ENCODE data around the gene CD96. TPM values are rescaled to one million over a fixed set of nuclear protein-coding genes. Genes with fewer than 3 reads are reported as not detected.

The CD96 gene
- total and polyA plus RNA-seq, 2 experiments from 2014 or later: 0.91 TPM; not detected in 1

DNA sequence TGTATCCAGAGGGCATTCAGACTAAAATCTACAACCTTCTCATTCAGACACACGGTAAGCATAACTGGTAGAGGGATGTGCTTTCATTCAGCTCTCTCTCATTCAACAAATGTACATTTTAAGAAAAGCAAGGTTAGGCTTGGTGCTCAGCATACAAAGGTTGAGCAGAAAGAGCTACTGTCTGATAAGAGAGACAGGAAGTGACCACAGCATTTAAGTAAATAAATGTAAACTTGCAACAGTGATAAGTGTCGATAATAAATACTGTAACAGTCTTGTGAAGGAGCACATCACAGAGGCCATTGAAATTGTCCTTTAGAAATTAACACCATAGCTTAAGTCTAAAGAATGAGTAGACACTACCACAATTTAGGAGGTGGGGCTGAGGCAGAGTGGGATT is 3.4 kb downstream of the CD96 start:
- H3K27me3 ChIP-seq (ENCODE audit: insufficient read depth): no peaks in the 10 kb centered on the region
- H3K79me2 ChIP-seq (replicated peaks; ENCODE audit: insufficient read depth): no peaks in the 10 kb centered on the region
- Mint-ChIP-seq H3K36me3 (ENCODE audit: low read depth) (no peaks in the 10 kb centered on the region), H3K27me3 (ENCODE audit: insufficient read depth, low read depth, poor library complexity) (peaks cover 2% of the 10 kb centered on the region), H3K4me1 (no peaks in the 10 kb centered on the region), H3K4me3 (no peak overlapping the region), H3K9me3 (no peaks in the 10 kb centered on the region), H3K27ac (no peak overlapping the region)
- H2AFZ ChIP-seq: no peak overlapping the region
- H3K4me2 ChIP-seq: no peak overlapping the region
- no peaks in the 10 kb centered on the region for H3K9me2 ChIP-seq (ENCODE audit: insufficient read depth)
- no peak overlapping the region for H3K4me3 ChIP-seq
- no peak overlapping the region for H3K27ac ChIP-seq (ENCODE audit: low read depth)
- peaks cover 17% of the 10 kb centered on the region for H3K4me1 ChIP-seq (ENCODE audit: insufficient read depth)
- H3F3A ChIP-seq (replicated peaks; ENCODE audit: low read depth): no peaks in the 10 kb centered on the region
- TF ChIP-seq EZH2phosphoT487 (IDR thresholded peaks at IDR 0.05; ENCODE audit: unreplicated experiment) (no peak), STAT1 (IDR thresholded peaks at IDR 0.05; ENCODE audit: unreplicated experiment) (no peak), CREB1 (CRISPR knock-in tag; IDR thresholded peaks at IDR 0.05; ENCODE audit: low read depth) (no peak), POLR2AphosphoS5 (IDR thresholded peaks at IDR 0.05; ENCODE audit: low read depth) (no peak), ZNF114 (CRISPR knock-in tag; IDR thresholded peaks at IDR 0.05) (no peak)
- TF ChIP-seq, protein P1, sequence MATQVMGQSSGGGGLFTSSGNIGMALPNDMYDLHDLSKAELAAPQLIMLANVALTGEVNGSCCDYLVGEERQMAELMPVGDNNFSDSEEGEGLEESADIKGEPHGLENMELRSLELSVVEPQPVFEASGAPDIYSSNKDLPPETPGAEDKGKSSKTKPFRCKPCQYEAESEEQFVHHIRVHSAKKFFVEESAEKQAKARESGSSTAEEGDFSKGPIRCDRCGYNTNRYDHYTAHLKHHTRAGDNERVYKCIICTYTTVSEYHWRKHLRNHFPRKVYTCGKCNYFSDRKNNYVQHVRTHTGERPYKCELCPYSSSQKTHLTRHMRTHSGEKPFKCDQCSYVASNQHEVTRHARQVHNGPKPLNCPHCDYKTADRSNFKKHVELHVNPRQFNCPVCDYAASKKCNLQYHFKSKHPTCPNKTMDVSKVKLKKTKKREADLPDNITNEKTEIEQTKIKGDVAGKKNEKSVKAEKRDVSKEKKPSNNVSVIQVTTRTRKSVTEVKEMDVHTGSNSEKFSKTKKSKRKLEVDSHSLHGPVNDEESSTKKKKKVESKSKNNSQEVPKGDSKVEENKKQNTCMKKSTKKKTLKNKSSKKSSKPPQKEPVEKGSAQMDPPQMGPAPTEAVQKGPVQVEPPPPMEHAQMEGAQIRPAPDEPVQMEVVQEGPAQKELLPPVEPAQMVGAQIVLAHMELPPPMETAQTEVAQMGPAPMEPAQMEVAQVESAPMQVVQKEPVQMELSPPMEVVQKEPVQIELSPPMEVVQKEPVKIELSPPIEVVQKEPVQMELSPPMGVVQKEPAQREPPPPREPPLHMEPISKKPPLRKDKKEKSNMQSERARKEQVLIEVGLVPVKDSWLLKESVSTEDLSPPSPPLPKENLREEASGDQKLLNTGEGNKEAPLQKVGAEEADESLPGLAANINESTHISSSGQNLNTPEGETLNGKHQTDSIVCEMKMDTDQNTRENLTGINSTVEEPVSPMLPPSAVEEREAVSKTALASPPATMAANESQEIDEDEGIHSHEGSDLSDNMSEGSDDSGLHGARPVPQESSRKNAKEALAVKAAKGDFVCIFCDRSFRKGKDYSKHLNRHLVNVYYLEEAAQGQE (IDR thresholded peaks at IDR 0.05; ENCODE audit: unreplicated experiment): no peak
- TF ChIP-seq, protein P2, sequence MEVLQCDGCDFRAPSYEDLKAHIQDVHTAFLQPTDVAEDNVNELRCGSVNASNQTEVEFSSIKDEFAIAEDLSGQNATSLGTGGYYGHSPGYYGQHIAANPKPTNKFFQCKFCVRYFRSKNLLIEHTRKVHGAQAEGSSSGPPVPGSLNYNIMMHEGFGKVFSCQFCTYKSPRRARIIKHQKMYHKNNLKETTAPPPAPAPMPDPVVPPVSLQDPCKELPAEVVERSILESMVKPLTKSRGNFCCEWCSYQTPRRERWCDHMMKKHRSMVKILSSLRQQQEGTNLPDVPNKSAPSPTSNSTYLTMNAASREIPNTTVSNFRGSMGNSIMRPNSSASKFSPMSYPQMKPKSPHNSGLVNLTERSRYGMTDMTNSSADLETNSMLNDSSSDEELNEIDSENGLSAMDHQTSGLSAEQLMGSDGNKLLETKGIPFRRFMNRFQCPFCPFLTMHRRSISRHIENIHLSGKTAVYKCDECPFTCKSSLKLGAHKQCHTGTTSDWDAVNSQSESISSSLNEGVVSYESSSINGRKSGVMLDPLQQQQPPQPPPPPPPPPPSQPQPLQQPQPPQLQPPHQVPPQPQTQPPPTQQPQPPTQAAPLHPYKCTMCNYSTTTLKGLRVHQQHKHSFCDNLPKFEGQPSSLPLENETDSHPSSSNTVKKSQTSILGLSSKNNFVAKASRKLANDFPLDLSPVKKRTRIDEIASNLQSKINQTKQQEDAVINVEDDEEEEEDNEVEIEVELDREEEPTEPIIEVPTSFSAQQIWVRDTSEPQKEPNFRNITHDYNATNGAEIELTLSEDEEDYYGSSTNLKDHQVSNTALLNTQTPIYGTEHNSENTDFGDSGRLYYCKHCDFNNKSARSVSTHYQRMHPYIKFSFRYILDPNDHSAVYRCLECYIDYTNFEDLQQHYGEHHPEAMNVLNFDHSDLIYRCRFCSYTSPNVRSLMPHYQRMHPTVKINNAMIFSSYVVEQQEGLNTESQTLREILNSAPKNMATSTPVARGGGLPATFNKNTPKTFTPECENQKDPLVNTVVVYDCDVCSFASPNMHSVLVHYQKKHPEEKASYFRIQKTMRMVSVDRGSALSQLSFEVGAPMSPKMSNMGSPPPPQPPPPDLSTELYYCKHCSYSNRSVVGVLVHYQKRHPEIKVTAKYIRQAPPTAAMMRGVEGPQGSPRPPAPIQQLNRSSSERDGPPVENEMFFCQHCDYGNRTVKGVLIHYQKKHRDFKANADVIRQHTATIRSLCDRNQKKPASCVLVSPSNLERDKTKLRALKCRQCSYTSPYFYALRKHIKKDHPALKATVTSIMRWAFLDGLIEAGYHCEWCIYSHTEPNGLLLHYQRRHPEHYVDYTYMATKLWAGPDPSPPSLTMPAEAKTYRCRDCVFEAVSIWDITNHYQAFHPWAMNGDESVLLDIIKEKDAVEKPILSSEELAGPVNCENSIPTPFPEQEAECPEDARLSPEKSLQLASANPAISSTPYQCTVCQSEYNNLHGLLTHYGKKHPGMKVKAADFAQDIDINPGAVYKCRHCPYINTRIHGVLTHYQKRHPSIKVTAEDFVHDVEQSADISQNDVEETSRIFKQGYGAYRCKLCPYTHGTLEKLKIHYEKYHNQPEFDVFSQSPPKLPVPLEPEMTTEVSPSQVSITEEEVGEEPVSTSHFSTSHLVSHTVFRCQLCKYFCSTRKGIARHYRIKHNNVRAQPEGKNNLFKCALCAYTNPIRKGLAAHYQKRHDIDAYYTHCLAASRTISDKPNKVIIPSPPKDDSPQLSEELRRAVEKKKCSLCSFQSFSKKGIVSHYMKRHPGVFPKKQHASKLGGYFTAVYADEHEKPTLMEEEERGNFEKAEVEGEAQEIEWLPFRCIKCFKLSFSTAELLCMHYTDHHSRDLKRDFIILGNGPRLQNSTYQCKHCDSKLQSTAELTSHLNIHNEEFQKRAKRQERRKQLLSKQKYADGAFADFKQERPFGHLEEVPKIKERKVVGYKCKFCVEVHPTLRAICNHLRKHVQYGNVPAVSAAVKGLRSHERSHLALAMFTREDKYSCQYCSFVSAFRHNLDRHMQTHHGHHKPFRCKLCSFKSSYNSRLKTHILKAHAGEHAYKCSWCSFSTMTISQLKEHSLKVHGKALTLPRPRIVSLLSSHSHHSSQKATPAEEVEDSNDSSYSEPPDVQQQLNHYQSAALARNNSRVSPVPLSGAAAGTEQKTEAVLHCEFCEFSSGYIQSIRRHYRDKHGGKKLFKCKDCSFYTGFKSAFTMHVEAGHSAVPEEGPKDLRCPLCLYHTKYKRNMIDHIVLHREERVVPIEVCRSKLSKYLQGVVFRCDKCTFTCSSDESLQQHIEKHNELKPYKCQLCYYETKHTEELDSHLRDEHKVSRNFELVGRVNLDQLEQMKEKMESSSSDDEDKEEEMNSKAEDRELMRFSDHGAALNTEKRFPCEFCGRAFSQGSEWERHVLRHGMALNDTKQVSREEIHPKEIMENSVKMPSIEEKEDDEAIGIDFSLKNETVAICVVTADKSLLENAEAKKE (CRISPR knock-in tag; IDR thresholded peaks at IDR 0.05): no peak
- TF ChIP-seq, protein P3, sequence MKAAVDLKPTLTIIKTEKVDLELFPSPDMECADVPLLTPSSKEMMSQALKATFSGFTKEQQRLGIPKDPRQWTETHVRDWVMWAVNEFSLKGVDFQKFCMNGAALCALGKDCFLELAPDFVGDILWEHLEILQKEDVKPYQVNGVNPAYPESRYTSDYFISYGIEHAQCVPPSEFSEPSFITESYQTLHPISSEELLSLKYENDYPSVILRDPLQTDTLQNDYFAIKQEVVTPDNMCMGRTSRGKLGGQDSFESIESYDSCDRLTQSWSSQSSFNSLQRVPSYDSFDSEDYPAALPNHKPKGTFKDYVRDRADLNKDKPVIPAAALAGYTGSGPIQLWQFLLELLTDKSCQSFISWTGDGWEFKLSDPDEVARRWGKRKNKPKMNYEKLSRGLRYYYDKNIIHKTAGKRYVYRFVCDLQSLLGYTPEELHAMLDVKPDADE (IDR thresholded peaks at IDR 0.05): no peak
- TF ChIP-seq, protein P4, sequence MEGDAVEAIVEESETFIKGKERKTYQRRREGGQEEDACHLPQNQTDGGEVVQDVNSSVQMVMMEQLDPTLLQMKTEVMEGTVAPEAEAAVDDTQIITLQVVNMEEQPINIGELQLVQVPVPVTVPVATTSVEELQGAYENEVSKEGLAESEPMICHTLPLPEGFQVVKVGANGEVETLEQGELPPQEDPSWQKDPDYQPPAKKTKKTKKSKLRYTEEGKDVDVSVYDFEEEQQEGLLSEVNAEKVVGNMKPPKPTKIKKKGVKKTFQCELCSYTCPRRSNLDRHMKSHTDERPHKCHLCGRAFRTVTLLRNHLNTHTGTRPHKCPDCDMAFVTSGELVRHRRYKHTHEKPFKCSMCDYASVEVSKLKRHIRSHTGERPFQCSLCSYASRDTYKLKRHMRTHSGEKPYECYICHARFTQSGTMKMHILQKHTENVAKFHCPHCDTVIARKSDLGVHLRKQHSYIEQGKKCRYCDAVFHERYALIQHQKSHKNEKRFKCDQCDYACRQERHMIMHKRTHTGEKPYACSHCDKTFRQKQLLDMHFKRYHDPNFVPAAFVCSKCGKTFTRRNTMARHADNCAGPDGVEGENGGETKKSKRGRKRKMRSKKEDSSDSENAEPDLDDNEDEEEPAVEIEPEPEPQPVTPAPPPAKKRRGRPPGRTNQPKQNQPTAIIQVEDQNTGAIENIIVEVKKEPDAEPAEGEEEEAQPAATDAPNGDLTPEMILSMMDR (conservative IDR thresholded peaks at IDR 0.05; ENCODE audit: low read depth in 2 of 2): no peak
- no peaks in the 10 kb centered on the region for H3K36me3 ChIP-seq (ENCODE audit: insufficient read depth)
- DNase-seq (ENCODE audit: low spot score): no peak
- ATAC-seq: no peak
- no peaks in the 10 kb centered on the region for H4K20me1 ChIP-seq (replicated peaks; ENCODE audit: insufficient read depth)

Measured in GM23338 (cell line).